Activated effector memory CD4-positive, alpha-beta T cell treated with Interleukin-2 at 50 U/mL for 16 hours (primary cell): Measurements from ENCODE around the gene GPR37L1.

ENCODE experiments used
- DNase-seq: peaks from one replicate; pipeline ENCODE4 v3.0.0-alpha.2; 2020

GPR37L1 gene

GRCh38 chr1:202122639-202123335 lies at the start of gene GPR37L1:
Gene GPR37L1, plus strand, starts transcription at chr1:202122917. Its CDS starts 47 bp downstream, at chr1:202122964.
- no peak for DNase-seq

- DNase-seq, result no peak
Observed at GRCh38 chr1:202073206-202073605, 49.5 kb upstream of the GPR37L1 start.

GRCh38 chr1:202074985-202075384 lies 47.7 kb upstream of the GPR37L1 start:
- DNase-seq, result no peak

DNA sequence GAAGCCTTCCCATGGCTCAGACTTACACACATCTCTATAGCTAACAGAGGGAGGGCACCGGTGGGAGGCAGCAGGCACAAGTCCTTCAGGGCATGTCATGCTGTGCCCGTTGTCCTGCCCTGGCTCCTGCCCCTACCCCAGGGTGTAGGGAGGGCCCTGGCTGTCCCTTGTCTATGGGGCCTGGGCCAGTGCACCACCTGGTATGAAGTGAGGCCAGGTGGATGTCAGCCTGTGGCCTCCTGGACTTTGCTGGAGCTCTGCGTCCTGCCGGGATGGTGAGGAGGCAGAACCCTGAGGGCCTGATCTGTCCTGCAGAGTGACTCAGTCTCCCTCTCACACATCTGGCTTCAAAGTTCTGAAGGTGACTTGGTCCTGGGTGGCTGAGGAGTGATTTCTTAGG lies 47.3 kb upstream of the GPR37L1 start:
- DNase-seq, result no peak

DNA sequence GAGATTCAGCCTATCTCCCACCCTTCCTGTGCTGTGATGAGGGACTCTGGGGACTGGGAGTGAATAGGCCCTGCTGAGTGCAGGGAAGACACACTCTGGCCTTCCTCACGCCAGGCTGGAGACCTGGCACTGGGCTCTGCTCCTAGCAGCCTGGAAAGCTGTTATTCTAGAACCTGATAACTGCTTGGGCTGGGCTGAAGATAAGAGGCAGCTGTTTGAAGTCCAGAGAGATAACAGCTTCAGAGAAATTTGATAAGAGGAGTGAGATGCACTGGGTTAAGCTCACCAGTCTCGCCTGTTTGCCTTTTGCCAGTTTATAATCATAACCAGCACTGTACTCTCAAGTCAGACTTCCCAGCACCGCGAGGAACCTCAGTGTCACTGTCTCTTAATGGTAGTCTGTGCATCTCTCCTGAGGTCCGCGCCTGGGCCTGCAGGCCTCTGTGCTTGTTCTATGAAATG lies 46.6 kb upstream of the GPR37L1 start:
- no peak for DNase-seq

DNA sequence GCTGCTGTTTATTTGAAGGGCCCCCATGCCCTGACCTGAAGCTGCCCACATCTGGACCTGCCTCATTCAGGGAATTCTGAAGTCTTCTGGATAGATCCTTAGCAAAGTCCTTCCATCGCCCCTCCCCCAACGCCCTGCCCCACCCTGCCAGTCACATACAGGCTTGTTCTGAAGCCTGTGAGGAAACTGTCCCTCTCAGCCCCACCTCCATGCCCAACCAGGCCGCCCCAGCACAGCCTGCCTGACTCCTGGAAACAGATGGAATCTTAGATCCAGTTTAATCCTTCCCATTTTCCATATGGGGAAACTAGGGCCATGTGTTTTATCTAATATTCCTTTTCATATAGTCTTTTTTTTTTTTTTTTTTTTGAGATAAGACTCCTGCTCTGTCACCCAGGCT lies 44.5 kb upstream of the GPR37L1 start:
- no peak for DNase-seq

- DNase-seq, result no peak
Observed at GRCh38 chr1:202081992-202082391, 40.7 kb upstream of the GPR37L1 start.

DNA sequence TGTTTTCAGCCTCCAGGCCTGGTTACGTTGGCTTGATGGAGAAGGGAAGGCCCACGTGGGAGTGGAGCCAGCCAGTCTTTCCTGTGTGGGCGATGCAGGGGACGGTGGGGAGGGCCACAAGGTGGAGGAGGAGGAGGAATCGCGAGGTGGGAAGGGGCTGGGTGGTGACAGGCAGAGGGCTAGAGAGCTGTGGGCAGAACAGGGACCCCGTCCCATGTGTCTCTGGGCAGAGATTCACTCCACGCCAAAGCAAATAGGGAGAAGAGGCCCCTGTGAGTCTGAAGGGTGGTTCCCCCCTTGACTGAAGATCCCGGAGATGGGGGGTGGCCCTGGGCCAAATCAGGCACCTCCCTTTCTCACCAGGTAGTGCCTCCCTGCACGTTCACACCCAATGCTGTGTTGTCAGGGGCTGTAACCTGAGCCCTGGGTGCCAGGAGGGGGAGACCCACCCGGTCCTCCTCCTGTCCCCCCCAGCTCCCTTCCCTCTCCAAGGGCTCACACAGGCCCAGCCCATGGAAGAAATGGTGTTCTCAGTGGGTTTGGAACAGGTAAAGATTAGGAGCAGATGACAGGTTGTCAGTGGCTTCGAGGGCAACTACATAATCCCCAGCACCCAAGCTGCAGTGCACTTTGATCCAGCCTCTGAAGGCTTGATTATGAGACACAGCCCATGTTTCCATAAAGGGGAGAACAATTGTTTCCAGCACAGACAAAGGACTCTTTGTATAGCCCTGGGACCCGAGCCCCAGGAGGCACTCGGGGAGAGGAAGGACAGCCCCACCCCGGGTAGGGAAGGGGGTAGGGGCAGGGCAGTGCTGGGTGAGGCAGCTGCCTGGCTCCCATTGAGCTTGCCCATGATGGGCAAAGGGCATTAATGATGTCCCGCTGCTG lies 37.7 kb upstream of the GPR37L1 start:
- DNase-seq, result no peak

GRCh38 chr1:202085682-202086373 lies 36.9 kb upstream of the GPR37L1 start:
- DNase-seq, result no peak

GRCh38 chr1:202086579-202087350 lies 36.0 kb upstream of the GPR37L1 start:
- DNase-seq, result no peak

DNA sequence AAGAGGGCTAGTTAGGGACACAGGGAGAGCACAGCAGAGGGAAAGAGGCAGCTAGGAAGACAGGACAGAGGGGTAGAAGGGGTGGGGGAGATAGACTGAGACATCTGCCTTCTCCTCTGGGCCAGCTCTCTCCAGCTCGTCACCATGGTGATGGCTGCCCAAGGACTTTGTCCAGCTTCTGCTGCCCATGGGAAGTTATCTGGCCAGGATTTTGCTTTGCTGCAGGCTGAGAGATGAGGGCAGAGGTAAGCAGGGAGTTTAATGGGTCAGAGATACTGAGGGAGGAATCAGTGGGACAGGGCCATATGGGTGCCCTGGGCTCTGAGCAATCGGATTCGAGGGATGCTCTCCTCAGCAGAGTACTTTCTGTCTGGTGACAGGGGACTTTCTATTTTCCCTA lies 34.5 kb upstream of the GPR37L1 start:
- no peak for DNase-seq

- DNase-seq, result no peak
Observed at GRCh38 chr1:202090994-202091393, 31.7 kb upstream of the GPR37L1 start.

- no peak for DNase-seq
Observed at GRCh38 chr1:202093858-202094257, 28.9 kb upstream of the GPR37L1 start.

GRCh38 chr1:202101184-202101583 lies 21.5 kb upstream of the GPR37L1 start:
- no peak for DNase-seq

GRCh38 chr1:202104073-202104472 lies 18.6 kb upstream of the GPR37L1 start:
- no peak for DNase-seq

GRCh38 chr1:202105571-202106339 lies 17.0 kb upstream of the GPR37L1 start:
- DNase-seq, result no peak

GRCh38 chr1:202106340-202107254 lies 16.1 kb upstream of the GPR37L1 start:
- DNase-seq, result no peak

DNA sequence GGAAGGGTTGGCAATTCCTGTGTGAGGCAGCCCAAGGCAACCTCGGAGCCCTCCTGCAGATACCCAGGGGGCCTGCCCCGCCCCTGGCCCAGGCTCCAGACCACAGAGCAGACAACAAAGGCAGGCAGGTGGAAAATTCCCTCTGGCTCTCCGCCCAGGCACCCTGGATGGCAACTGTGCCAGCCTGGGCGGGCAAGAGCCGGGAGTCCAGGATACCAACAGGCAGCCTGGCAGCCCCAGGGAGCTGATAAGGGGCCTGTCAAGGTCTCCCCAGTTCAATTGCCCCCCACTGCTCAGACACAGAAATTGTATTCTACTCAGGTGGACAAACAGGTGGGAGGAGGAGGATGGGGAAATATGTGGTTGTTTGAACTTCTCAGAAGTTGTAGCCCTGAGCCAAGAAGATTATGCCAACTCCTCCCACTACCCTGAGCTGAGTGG lies 15.4 kb upstream of the GPR37L1 start:
- no peak for DNase-seq

GRCh38 chr1:202107801-202108731 lies 14.7 kb upstream of the GPR37L1 start:
- DNase-seq, result no peak

GRCh38 chr1:202110977-202111376 lies 11.7 kb upstream of the GPR37L1 start:
- no peak for DNase-seq
